DOHH2 (cell line): Measurements from ENCODE around the gene GPR142.

Experiments used
- EZH2phosphoT487 ChIP-seq: fragments of 200-600 bp; sonication (generic); IDR thresholded peaks from 2 replicates; pipeline ENCODE4 v1.6.1; 2017; ENCODE audit warnings: borderline replicate concordance, mild to moderate bottlenecking, antibody characterized with exemption, low read length, moderate library complexity, mixed read lengths
- TF ChIP-seq, protein P1 (sequence below): fragments of 200-600 bp; sonication (generic); IDR thresholded peaks from one replicate; pipeline ENCODE4 v1.5.1; 2014; ENCODE audit warnings: antibody characterized with exemption, mild to moderate bottlenecking, low read depth, low read length; ENCODE audit not compliant: poor library complexity, severe bottlenecking

DNA sequence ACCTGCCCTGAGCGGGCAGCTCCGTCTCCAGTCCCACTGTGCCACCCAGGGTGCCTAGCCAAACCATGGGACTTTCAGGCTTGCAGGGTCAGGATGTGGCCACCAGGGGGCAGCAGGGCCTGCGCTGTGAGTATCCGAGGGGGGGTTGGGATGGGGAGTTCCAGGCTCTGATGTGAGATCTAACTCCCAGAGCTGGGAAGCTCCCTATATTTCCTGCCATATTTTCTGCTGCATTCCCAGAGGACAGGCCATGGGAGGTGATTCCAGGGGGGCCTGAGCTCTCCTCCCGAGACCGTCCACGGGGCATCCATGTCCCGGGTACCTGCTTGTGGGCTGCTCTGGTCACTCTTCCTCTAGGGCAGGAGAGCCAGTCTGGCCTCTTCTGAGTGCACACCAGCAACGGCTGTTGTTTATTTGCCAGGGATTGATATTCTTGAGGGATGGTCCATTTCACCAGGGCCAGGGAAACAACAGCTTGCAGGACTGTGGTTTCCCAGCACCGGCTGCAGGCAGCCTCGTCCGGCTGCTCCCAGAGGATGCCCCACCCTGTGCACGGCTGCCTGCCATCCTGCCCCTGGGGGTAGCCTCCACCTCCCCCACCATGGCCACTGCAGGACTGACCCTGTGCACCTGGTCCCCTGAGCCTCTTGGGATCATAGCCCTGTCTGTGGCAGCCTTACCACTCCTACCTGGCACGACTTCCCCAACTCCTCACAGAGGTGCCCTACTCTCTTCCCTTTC lies 1.2 kb downstream of the GPR142 start:
- TF ChIP-seq, protein P1, sequence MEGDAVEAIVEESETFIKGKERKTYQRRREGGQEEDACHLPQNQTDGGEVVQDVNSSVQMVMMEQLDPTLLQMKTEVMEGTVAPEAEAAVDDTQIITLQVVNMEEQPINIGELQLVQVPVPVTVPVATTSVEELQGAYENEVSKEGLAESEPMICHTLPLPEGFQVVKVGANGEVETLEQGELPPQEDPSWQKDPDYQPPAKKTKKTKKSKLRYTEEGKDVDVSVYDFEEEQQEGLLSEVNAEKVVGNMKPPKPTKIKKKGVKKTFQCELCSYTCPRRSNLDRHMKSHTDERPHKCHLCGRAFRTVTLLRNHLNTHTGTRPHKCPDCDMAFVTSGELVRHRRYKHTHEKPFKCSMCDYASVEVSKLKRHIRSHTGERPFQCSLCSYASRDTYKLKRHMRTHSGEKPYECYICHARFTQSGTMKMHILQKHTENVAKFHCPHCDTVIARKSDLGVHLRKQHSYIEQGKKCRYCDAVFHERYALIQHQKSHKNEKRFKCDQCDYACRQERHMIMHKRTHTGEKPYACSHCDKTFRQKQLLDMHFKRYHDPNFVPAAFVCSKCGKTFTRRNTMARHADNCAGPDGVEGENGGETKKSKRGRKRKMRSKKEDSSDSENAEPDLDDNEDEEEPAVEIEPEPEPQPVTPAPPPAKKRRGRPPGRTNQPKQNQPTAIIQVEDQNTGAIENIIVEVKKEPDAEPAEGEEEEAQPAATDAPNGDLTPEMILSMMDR = peak; percentile 95
- TF ChIP-seq EZH2phosphoT487 = no peak
